HS-27A (cell line): Measurements from ENCODE around the gene PTPRQ.

Experiments
- DNase-seq: peaks from one replicate; pipeline ENCODE4 v3.0.0-alpha.2; 2012; ENCODE audit warnings: low read depth, missing footprints

PTPRQ gene

GRCh38 chr12:80565271-80565670, 121.2 kb downstream of the PTPRQ start:
- DNase-seq, result no peak

GRCh38 chr12:80567401-80567800, 123.4 kb downstream of the PTPRQ start:
- DNase-seq, result no peak

GRCh38 chr12:80576641-80577418, 132.8 kb downstream of the PTPRQ start:
- no peak for DNase-seq

GRCh38 chr12:80580254-80580653, 136.2 kb downstream of the PTPRQ start:
- DNase-seq, result peak; percentile 83

- DNase-seq, result no peak
Observed at GRCh38 chr12:80581783-80582182, 137.7 kb downstream of the PTPRQ start.

GRCh38 chr12:80582431-80582830, 138.4 kb downstream of the PTPRQ start:
- DNase-seq, result no peak

GRCh38 chr12:80589077-80589476, 145.0 kb downstream of the PTPRQ start:
- no peak for DNase-seq

GRCh38 chr12:80590085-80590484, 146.1 kb downstream of the PTPRQ start:
- DNase-seq, result no peak

- DNase-seq, result no peak
Observed at GRCh38 chr12:80593766-80594165, 149.7 kb downstream of the PTPRQ start.

- no peak for DNase-seq
Observed at GRCh38 chr12:80596509-80596908, 152.5 kb downstream of the PTPRQ start.

- DNase-seq, result no peak
Observed at GRCh38 chr12:80598004-80598606, 154.1 kb downstream of the PTPRQ start.

- no peak for DNase-seq
Observed at GRCh38 chr12:80602455-80602854, 158.4 kb downstream of the PTPRQ start.

GRCh38 chr12:80607361-80608135, 163.5 kb downstream of the PTPRQ start:
- no peak for DNase-seq

GRCh38 chr12:80617733-80618132, 173.7 kb downstream of the PTPRQ start:
- DNase-seq, result no peak

- no peak for DNase-seq
Observed at GRCh38 chr12:80620281-80620680, 176.2 kb downstream of the PTPRQ start.

GRCh38 chr12:80622271-80622670, 178.2 kb downstream of the PTPRQ start:
- DNase-seq, result no peak

GRCh38 chr12:80625051-80625450, 181.0 kb downstream of the PTPRQ start:
- no peak for DNase-seq

- DNase-seq, result no peak
Observed at GRCh38 chr12:80625901-80626300, 181.9 kb downstream of the PTPRQ start.

- DNase-seq, result no peak
Observed at GRCh38 chr12:80627782-80628181, 183.7 kb downstream of the PTPRQ start.

GRCh38 chr12:80632835-80633234, 188.8 kb downstream of the PTPRQ start:
- no peak for DNase-seq

GRCh38 chr12:80634903-80635302, 190.9 kb downstream of the PTPRQ start:
- no peak for DNase-seq

- no peak for DNase-seq
Observed at GRCh38 chr12:80636832-80637231, 192.8 kb downstream of the PTPRQ start.

- no peak for DNase-seq
Observed at GRCh38 chr12:80641936-80642335, 197.9 kb downstream of the PTPRQ start.
